T-helper 1 cell treated with Interleukin-12 subunit alpha and Interleukin-12 subunit beta and Interleukin-4 antibody, amounts not matched to agents 30 ng/mL and 1 ng/mL, for 36 hours (primary cell): ENCODE results near the gene SMDT1. TPM values are rescaled to one million over a fixed set of nuclear protein-coding genes. Genes with fewer than 3 reads are reported as not detected.
"Not testable (repeated sequence)": the region's sequence is repeated elsewhere in the genome, so short reads cannot be mapped to it uniquely, and the experiment has no call there.

Experiments used
- intact Hi-C: fragments of 100-400 bp; cut with micrococcal nuclease; formaldehyde crosslinking; loops from one replicate; pipeline ENCODE4 v1.15.1; 2024
- total RNA-seq: library from RNA; stranded (reverse); gene quantifications from 2 replicates; pipeline ENCODE4 v1.2.3, GENCODE V29; 2022

SMDT1 gene
- total RNA-seq, 1 donor from 2014 or later, result 85.9 TPM

- intact Hi-C loops, result not testable (repeated sequence)
These were observed 24.9 kb downstream of the SMDT1 start for GRCh38 chr22:42104332-42104860.

GRCh38 chr22:42108848-42109247 is 29.3 kb downstream of the SMDT1 start:
- intact Hi-C loops, result no loop called here

- intact Hi-C loops, result no loop called here
These were observed 32.3 kb downstream of the SMDT1 start for GRCh38 chr22:42111798-42112197.

DNA sequence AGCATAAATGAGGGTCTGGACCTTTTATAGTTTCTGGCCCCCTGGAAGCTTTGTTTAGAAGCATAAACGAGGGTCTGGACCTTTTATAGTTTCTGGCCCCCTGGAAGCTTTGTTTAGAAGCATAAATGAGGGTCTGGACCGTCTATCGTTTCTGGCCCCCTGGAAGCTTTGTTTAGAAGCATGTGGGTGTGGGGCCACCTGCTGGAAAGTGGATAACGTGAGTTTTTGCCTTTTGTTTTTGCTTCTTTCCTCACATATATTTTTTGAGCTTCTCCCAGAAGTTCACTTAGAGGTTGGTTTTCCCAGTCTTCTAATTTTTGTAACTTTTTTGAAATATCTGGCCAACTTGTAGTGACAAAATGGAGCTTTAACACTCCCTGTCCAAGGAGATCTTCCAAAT is 33.3 kb downstream of the SMDT1 start:
- intact Hi-C loops, result loop anchor here (1.0 kb wide), 1 partner anchor 146 kb away; no protein-coding TSS in a partner anchor

DNA sequence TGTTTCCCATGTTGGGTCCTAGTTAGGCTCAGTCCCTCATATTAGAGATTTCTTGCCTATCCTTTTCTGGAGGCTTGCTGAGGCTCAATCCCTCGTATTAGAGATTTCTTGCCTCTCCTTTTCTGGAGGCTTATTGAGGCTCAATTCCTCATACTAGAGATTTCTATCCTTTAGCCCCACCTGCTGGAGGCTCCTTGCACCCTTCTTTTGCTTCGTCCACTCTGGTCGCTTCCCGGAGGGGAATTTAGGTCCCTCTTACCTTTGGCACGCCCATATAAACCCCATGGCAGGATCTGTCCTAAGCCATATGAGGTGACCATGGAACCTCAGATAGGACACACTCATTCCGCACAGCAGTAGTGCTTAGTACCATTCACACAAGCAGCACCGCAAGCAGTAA is 35.2 kb downstream of the SMDT1 start:
- intact Hi-C loops, result no loop called here

GRCh38 chr22:42115420-42115830 is 35.9 kb downstream of the SMDT1 start:
- intact Hi-C loops, result not testable (repeated sequence)

GRCh38 chr22:42116848-42117424 is 37.4 kb downstream of the SMDT1 start:
- intact Hi-C loops, result no loop called here

DNA sequence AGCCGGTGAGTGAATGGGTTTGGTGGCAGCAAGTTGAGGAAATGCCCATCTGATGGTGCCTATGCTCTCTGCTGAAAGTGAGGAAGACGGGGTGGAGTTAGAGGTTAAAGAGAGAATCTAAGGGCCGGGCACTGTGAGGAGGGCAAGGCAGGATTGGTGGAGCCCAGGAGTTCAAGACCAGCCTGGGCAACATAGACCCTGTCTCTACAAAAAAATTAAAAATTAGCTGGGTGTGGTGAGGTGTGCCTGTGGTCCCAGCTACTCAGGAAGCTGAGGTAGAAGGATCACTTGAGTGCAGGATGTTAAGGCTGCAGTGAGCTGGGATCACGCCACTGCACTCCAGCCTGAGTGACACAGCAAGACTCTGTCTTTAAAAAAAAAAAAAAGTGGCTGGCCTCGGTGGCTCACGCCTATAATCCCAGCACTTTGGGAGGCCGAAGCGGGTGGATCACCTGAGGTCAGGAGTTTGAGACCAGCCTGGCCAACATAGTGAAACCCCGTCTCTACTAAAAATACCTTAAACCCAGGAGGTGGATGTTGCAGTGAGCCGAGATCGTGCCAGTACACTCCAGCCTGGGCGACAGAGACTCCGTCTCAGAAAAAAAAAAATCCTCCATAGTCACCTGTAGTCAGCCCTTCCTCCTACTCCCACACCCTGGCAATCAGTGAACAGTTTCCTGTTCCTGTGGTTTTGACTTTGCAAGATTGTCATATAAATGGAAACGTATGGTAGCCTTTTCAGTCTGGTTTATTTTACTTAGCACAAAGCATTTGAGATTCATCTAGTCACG is 40.9 kb downstream of the SMDT1 start:
- intact Hi-C loops, result loop anchor here (2.0 kb wide), 3 partner anchors 30 to 316 kb away; partner anchors contain the start of gene NDUFA6

DNA sequence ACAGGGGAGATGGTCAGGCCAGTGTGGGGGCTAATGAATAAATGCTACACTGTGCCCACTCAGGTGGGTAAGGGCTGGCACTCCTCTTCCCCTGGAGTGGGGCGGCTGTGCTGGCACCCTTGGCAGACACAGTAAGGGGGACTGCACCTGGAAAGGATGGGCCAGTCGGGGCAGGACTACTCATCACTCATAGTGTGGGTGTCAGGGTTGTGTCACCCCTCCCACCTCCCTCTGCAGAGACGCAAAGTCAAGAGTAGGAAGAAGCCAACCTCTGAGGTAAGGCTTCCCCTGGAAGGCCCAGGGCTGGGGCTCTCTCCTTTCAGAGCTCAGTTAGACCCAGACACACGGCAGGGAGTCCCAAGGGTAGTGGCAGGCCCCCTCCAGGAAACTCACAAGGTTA is 44.0 kb downstream of the SMDT1 start:
- intact Hi-C loops, result not testable (repeated sequence)

DNA sequence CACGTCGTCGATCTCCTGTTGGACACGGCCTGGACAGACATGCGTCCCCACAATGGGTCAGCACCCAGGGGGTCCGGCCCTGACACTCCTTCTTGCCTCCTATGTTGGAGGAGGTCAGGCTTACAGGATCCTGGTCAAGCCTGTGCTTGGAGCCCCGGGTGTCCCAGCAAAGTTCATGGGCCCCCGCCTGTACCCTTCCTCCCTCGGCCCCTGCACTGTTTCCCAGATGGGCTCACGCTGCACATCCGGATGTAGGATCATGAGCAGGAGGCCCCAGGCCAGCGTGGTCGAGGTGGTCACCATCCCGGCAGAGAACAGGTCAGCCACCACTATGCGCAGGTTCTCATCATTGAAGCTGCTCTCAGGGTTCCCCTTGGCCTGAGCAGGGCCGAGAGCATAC is 48.1 kb downstream of the SMDT1 start:
- intact Hi-C loops, result no loop called here

- intact Hi-C loops, result not testable (repeated sequence)
These were observed 48.5 kb downstream of the SMDT1 start for GRCh38 chr22:42128007-42128406.

GRCh38 chr22:42128776-42129694 is 49.5 kb downstream of the SMDT1 start:
- intact Hi-C loops, result not testable (repeated sequence)

DNA sequence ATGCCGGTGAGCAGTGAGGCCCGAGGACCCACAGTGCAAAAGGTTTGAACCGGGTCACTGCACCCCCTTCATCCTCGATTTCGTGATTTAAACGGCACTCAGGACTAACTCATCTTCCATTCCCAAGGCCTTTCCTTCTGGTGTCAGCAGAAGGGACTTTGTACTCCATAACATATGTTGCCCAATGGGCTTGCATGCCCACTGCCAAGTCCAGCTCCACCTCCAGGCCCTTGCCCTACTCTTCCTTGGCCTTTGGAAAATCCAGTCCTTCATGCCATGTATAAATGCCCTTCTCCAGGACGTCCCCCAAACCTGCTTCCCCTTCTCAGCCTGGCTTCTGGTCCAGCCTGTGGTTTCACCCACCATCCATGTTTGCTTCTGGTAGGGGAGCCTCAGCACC is 50.7 kb downstream of the SMDT1 start:
- intact Hi-C loops, result not testable (repeated sequence)

DNA sequence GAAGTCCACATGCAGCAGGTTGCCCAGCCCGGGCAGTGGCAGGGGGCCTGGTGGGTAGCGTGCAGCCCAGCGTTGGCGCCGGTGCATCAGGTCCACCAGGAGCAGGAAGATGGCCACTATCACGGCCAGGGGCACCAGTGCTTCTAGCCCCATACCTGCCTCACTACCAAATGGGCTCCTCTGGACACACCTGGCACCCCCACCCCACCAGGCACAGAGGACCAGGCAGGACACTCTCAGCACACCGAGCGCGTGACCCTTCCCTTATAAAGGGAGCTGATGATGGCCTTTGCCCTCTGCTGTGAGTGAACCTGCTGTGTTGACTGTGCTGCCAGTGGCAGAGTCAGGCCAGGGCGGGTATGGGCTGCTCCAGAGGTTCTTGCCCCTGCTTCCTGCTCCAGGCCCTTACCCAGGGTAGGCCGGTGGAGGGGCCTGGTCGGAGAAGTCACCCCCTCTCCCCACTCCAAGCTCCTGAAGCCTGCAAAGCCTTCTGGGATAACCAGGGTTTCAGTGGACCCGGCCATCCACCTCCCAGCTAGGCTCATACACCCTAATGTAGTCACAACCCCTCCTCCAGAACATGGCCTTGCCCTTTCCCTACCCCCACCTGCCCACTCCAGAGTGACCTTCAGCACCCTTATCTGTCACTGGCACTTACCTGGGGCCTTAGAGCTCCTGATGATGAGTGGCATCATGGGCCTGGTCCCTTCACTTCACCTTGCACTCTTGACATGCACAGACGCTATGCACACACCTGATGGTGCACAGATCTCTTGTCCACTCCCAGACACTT is 51.3 kb downstream of the SMDT1 start, which contains the start of gene CYP2D6:
Gene CYP2D6 (minus strand): TSS at position 172 of the 793 bp plus-strand sequence. CDS start 19 bp downstream, at position 153.
- intact Hi-C loops, result not testable (repeated sequence)

- intact Hi-C loops, result no loop called here
These were observed 52.1 kb downstream of the SMDT1 start for GRCh38 chr22:42131562-42131961.

GRCh38 chr22:42132457-42132856 is 53.0 kb downstream of the SMDT1 start:
- intact Hi-C loops, result no loop called here
